ENCODE measurements around the gene NAA35. TPM values are rescaled to one million over a fixed set of nuclear protein-coding genes. Genes with fewer than 3 reads are reported as not detected.

Gene NAA35
- polyA plus RNA-seq, 6 donors from 2014 or later, result 7.4 to 12.6 (median 9.7) TPM

DNA sequence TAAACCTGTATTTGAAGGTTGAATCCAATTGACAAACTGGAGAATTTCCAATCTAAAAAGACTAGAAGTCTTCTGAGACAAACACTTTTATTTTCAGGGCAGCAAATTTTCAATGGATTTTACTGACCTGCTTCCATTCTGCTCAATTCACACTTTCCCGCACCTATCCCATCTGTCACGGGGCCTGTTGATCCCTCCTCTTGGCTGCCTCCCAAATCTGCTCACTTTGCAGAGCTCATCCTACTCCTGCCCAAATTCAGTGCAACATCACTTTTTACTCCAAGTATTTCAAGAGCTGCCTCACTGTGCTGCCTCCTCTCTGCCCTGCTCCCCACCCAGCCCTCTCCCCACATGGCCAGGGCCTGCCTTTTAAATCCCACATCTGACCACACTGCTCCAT, 123.3 kb downstream of the NAA35 start:
- peaks cover 0 to 4% (median 0%) of the 10 kb centered on the region in 3 donors for H3K4me1 Mint-ChIP-seq
- no peak for ATAC-seq (ENCODE audit: low read depth in 2 of 2)
- H3K27ac Mint-ChIP-seq, result no peak overlapping the region
- no peaks in the 10 kb centered on the region for H3K36me3 Mint-ChIP-seq
- peaks cover 0 to 2% (median 0%) of the 10 kb centered on the region in 7 donors for H3K9me3 Mint-ChIP-seq
- H3K27me3 Mint-ChIP-seq, result peaks cover 5 to 15% (median 10%) of the 10 kb centered on the region in 3 donors
- no peak overlapping the region for H3K4me3 Mint-ChIP-seq
- no peak for DNase-seq

DNA sequence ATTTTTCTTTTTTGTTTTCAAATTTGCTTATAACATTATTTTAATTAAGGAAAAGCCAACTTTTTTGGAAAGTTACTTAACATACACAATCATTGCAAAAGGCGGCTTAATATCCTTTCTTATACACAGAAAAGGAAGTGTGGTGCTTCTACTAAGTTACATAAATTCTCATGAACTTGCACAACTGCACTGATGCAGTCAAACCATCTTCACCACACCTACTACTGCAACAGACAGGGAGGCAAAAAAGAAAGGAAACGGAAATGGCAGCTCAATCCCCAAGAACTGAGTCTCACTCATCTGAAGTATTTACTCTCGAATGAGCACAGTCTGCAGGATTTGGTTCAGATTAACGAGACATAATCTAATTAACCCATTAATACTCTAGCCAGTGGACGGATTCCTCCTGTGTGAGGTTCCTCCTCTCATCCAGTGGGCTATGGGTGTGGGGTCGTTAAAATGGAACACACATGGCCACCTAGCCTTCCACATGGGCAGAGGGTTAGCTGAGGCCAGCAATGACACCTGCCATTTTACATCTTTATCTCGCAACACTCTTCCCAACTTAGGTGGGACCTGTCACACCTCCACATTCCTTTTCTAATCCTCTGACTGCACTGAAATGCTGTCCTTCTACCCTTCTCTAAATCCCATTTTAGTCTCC, 128.4 kb downstream of the NAA35 start:
- DNase-seq, result no peak
- peaks cover 0 to 5% (median 4%) of the 10 kb centered on the region in 3 donors for H3K27me3 Mint-ChIP-seq
- no peak overlapping the region for H3K27ac Mint-ChIP-seq
- H3K9me3 Mint-ChIP-seq, result peaks cover 0 to 2% (median 0%) of the 10 kb centered on the region in 7 donors
- no peak overlapping the region for H3K4me3 Mint-ChIP-seq
- no peak for ATAC-seq (ENCODE audit: low read depth in 2 of 2)
- H3K4me1 Mint-ChIP-seq, result peaks cover 0 to 4% (median 0%) of the 10 kb centered on the region in 3 donors
- H3K36me3 Mint-ChIP-seq, result no peaks in the 10 kb centered on the region

Other genes starting within 250 kb of the NAA35 start
- 10 to 100 TPM; 10.5 to 27.1 (median 19.4) TPM for gene AGTPBP1, start 199.2 kb upstream of the NAA35 start, polyA plus RNA-seq (ENCODE audit: low read depth in 6 of 6)
- gene GOLM1, start 158.4 kb downstream of the NAA35 start, polyA plus RNA-seq (ENCODE audit: low read depth in 6 of 6), result under 1 TPM in 5 of 6 donors, not detected in 1; 0.29 to 0.97 (median 0.55) TPM